Bronchial epithelial cell (primary cell): ENCODE data around the gene CACNA1G. TPM values are rescaled to one million over a fixed set of nuclear protein-coding genes. Genes with fewer than 3 reads are reported as not detected.

Experiments used
- DNase-seq: peaks from one replicate; pipeline ENCODE4 v3.0.0-alpha.2; 2010; ENCODE audit warnings: low read depth
- FAIRE-seq: peaks from 2 replicates; lab custom pipeline; 2011; peaks lifted over from hg19 to GRCh38; lab: Jason Lieb, UNC
- H3K27me3 ChIP-seq: 2 replicates; pipeline ENCODE4 v1.5.1; 2011; ENCODE audit warnings: low read length; ENCODE audit not compliant: control insufficient read depth, insufficient read depth
- H3K36me3 ChIP-seq: 2 replicates; pipeline ENCODE4 v1.5.1; 2011; ENCODE audit warnings: low read length; ENCODE audit not compliant: control insufficient read depth, insufficient read depth
- H3K4me3 ChIP-seq: 2 replicates; pipeline ENCODE4 v1.5.1; 2011; ENCODE audit warnings: mild to moderate bottlenecking, low read depth, low read length, control low read depth
- CTCF ChIP-seq: IDR thresholded peaks from 2 replicates; pipeline ENCODE4 v1.5.1; 2011; ENCODE audit warnings: mild to moderate bottlenecking, moderate library complexity, low read length, control low read depth, inconsistent platforms; ENCODE audit not compliant: insufficient read depth, severe bottlenecking
- total RNA-seq: library from RNA; depleted of rRNA; stranded (reverse); fragments of >200 nt; gene quantifications from 2 replicates; pipeline ENCODE4 v1.2.1, GENCODE V29; 2014

Gene CACNA1G
- total RNA-seq, 1 donor from 2014 or later: not detected

- Histone ChIP-seq H3K27me3 (no peaks in the 10 kb centered on the region), H3K36me3 (peaks cover 24% of the 10 kb centered on the region), H3K4me3 (peak overlapping the region; percentile 17)
- peak; percentile 24 for TF ChIP-seq CTCF
- peak; percentile 48 for DNase-seq
- FAIRE-seq: no peak
Measured at GRCh38 chr17:50541716-50542688, 18.5 kb upstream of the CACNA1G start.

GRCh38 chr17:50542795-50543774 is 17.4 kb upstream of the CACNA1G start:
- DNase-seq (peak; percentile 59), FAIRE-seq (no peak)
- Histone ChIP-seq H3K4me3 (no peak overlapping the region), H3K27me3 (no peaks in the 10 kb centered on the region), H3K36me3 (peaks cover 16% of the 10 kb centered on the region)
- TF ChIP-seq CTCF: no peak

GRCh38 chr17:50544516-50544915 is 16.0 kb upstream of the CACNA1G start:
- DNase-seq (no peak), FAIRE-seq (no peak)
- TF ChIP-seq CTCF: no peak

GRCh38 chr17:50545311-50545710 is 15.2 kb upstream of the CACNA1G start:
- Histone ChIP-seq H3K27me3 (no peaks in the 10 kb centered on the region), H3K36me3 (peaks cover 5% of the 10 kb centered on the region), H3K4me3 (no peak overlapping the region)
- DNase-seq (no peak), FAIRE-seq (no peak)
- TF ChIP-seq CTCF: no peak

More at GRCh38 chr17:50544516-50544915, 16.0 kb upstream of the CACNA1G start:
- no peak overlapping the region for H3K4me3 ChIP-seq
- H3K36me3 ChIP-seq: peaks cover 8% of the 10 kb centered on the region
- H3K27me3 ChIP-seq: no peaks in the 10 kb centered on the region

- TF ChIP-seq CTCF: no peak
- Histone ChIP-seq H3K4me3 (peak overlapping the region; percentile 51), H3K36me3 (peaks cover 2% of the 10 kb centered on the region), H3K27me3 (no peaks in the 10 kb centered on the region)
- DNase-seq (no peak), FAIRE-seq (no peak)
Measured at GRCh38 chr17:50546701-50547034, 13.8 kb upstream of the CACNA1G start.
